BJ (cell line): ENCODE measurements around the gene SLC2A13. TPM values are rescaled to one million over a fixed set of nuclear protein-coding genes. Genes with fewer than 3 reads are reported as not detected.

Experiments
- CTCF ChIA-PET: fragments of 350-600 bp; formaldehyde crosslinking; extraction: SDS; loops from one replicate; lab custom pipeline; 2021; ENCODE audit warnings: antibody characterized with exemption, inconsistent platforms; lab: Yijun Ruan, JAX
- POLR2A ChIA-PET: fragments of 300-600 bp; sonication (Branson Sonifier 250); formaldehyde crosslinking; extraction: SDS; loops from one replicate; lab custom pipeline; 2021; ENCODE audit warnings: antibody characterized with exemption; lab: Charles Lee
- DNase-seq: peaks from one replicate; pipeline ENCODE4 v3.0.0-alpha.2; 2011; ENCODE audit warnings: low read depth
- H3K27me3 ChIP-seq: 2 replicates; pipeline ENCODE4 v1.6.0; 2011; ENCODE audit warnings: low read length; ENCODE audit not compliant: control insufficient read depth, insufficient read depth
- H3K36me3 ChIP-seq: 2 replicates; pipeline ENCODE4 v1.5.1; 2011; ENCODE audit warnings: low read length; ENCODE audit not compliant: control insufficient read depth, insufficient read depth
- H3K4me3 ChIP-seq: 2 replicates; pipeline ENCODE4 v1.5.1; 2011; ENCODE audit warnings: low read depth, mild to moderate bottlenecking, control low read depth, low read length
- polyA plus RNA-seq: library from polyadenylated mRNA; depleted of rRNA; stranded (reverse); fragments of >200 nt; gene quantifications from 2 replicates; pipeline ENCODE4 v1.2.3, GENCODE V29; 2011
- TF ChIP-seq, protein P1 (sequence below): IDR thresholded peaks from 2 replicates; pipeline ENCODE4 v1.5.1; 2011; ENCODE audit warnings: low read depth, mild to moderate bottlenecking, control low read depth, inconsistent platforms, low read length, moderate library complexity; ENCODE audit not compliant: insufficient read depth

The SLC2A13 gene
- polyA plus RNA-seq, 1 experiment: 1.2 TPM

GRCh38 chr12:39966256-39966655, 139.6 kb downstream of the SLC2A13 start:
- ChIA-PET POLR2A (no interaction called here), CTCF (no interaction called here)
- TF ChIP-seq, protein P1, sequence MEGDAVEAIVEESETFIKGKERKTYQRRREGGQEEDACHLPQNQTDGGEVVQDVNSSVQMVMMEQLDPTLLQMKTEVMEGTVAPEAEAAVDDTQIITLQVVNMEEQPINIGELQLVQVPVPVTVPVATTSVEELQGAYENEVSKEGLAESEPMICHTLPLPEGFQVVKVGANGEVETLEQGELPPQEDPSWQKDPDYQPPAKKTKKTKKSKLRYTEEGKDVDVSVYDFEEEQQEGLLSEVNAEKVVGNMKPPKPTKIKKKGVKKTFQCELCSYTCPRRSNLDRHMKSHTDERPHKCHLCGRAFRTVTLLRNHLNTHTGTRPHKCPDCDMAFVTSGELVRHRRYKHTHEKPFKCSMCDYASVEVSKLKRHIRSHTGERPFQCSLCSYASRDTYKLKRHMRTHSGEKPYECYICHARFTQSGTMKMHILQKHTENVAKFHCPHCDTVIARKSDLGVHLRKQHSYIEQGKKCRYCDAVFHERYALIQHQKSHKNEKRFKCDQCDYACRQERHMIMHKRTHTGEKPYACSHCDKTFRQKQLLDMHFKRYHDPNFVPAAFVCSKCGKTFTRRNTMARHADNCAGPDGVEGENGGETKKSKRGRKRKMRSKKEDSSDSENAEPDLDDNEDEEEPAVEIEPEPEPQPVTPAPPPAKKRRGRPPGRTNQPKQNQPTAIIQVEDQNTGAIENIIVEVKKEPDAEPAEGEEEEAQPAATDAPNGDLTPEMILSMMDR: no peak
- Histone ChIP-seq H3K27me3 (no peaks in the 10 kb centered on the region), H3K36me3 (no peaks in the 10 kb centered on the region), H3K4me3 (no peak overlapping the region)
- DNase-seq: no peak

DNA sequence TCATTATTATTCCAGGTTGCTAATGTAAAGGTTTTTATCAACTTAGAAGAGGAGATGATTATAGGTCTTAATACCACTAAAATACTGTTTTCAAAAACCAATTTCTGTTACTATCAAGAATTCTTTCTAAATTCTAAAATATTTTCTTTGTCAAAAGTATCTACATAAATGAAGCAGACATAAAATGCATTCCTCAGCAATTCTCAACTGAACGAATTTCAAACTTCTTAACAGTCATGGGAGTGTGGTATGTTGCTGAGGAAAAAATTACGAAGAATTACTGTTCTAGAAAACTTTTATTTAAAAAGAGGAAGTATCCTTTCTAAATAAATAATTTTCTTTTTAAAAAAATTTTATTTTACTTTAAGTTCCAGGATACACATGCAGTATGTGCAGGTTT, 146.4 kb downstream of the SLC2A13 start:
- H3K36me3 ChIP-seq: no peaks in the 10 kb centered on the region
- no peak overlapping the region for H3K4me3 ChIP-seq
- H3K27me3 ChIP-seq: no peaks in the 10 kb centered on the region
- TF ChIP-seq, protein P1: no peak
- ChIA-PET CTCF (no interaction called here), POLR2A (no interaction called here)
- DNase-seq: no peak

DNA sequence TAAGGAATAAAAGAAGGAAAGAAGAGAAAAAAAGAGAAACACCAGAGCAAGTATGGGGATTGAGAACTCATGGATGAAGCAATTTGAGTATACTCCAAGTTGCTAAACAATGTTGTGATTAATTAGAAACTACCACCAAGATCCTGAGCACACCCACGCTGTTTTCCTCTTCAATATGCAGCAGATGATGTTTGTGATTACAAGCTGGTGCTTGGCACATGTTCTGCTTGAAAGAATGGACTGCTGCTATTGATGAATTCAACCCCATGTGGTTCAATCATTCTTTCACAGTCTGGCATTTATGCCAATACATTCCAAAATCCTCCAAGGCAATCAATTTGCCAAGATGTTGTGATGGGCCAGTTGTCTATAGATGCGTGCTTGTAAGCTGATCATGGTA, 146.8 kb downstream of the SLC2A13 start:
- H3K36me3 ChIP-seq: no peaks in the 10 kb centered on the region
- no peak for DNase-seq
- CTCF ChIA-PET: no interaction called here
- TF ChIP-seq, protein P1: no peak
- POLR2A ChIA-PET: no interaction called here
- no peak overlapping the region for H3K4me3 ChIP-seq
- no peaks in the 10 kb centered on the region for H3K27me3 ChIP-seq

GRCh38 chr12:39958377-39958776, 147.5 kb downstream of the SLC2A13 start:
- DNase-seq: no peak
- ChIA-PET CTCF (no interaction called here), POLR2A (no interaction called here)
- no peak overlapping the region for H3K4me3 ChIP-seq
- H3K27me3 ChIP-seq: no peaks in the 10 kb centered on the region
- TF ChIP-seq, protein P1: peak; percentile 20; the same call in 1 of the 2 replicates
- no peaks in the 10 kb centered on the region for H3K36me3 ChIP-seq

- Histone ChIP-seq H3K27me3 (no peaks in the 10 kb centered on the region), H3K36me3 (no peaks in the 10 kb centered on the region), H3K4me3 (no peak overlapping the region)
- POLR2A ChIA-PET: no interaction called here
- CTCF ChIA-PET: interaction anchor here (1.1 kb wide), 1 partner anchor 35 kb away, joined by 7 read pairs; no protein-coding TSS in a partner anchor
- TF ChIP-seq, protein P1: no peak
- no peak for DNase-seq
These were observed 149.2 kb downstream of the SLC2A13 start for GRCh38 chr12:39956725-39957124.
